T47D (cell line): ENCODE measurements around the gene WNT5B.

Experiments
- DNase-seq, 2 experiments: peaks; one replicate each; pipeline versions ENCODE4 v3.0.0 to v3.0.0-alpha.2; 2011 to 2012; ENCODE audit warnings: low read depth in 1 of 2, low spot score in 1 of 2
- JUND ChIP-seq: IDR thresholded peaks from 2 replicates; pipeline ENCODE4 v1.6.1; 2012; ENCODE audit warnings: low read depth
- in situ Hi-C: cut with HindIII; loops from 2 replicates; pipeline ENCODE4 v1.10.0; 2016; ENCODE audit warnings: low sequenced_read_pairs, low pct_unique_long_range_greater_than_20kb

Gene WNT5B

DNA sequence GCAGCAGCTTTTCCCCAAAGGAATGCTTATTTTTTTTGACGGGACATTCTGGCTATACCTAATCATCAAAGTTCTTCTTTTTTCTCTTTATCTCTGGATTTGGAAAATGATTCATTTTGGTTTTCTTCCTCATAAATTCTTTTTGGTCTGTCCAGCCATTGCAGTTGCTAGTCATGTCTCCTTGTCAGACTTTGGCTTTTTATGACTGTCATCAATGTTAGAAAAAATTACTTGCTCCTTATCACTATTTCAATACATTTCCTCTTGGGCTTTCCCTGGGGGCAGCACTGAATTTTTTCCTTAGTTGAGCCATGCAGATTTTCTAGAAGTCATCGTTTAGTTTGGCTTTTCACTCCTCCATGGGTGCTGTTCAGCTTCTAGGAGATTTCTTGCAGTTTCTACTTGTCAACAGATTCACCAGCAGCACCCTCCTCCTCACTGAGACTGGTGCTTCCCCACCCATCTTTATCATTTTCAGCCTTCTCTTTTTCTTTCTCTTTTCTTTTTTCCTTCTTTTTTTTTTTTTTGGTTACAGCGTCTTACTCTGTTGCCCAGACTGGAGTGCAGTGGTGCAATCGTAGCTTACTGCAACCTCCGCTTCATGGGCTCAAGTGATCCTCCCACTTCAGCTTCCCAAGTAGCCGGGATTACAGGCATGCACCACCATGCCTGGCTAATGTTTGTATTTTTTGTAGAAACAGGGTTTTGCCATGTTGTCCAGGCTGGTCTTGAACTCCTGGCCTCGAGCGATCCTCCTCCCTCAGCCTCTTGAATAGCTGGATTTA, 67.0 kb downstream of the WNT5B start:
- in situ Hi-C loops: no loop called here
- no peak for DNase-seq
- no peak for TF ChIP-seq JUND

GRCh38 chr12:1696800-1697199, 67.8 kb downstream of the WNT5B start:
- TF ChIP-seq JUND: no peak
- DNase-seq: no peak
- in situ Hi-C loops: no loop called here
